Activated naive CD8-positive, alpha-beta T cell (primary cell): ENCODE data around the gene CTBP1.
"Not testable (repeated sequence)": the region's sequence is repeated elsewhere in the genome, so short reads cannot be mapped to it uniquely, and the experiment has no call there.

Source experiments
- H3K27ac Mint-ChIP-seq: one replicate; pipeline ENCODE4 v1.8.0; 2021; ENCODE audit warnings: mixed read lengths
- H3K27me3 Mint-ChIP-seq: one replicate; pipeline ENCODE4 v1.8.0; 2021; ENCODE audit warnings: mixed read lengths
- H3K36me3 Mint-ChIP-seq: one replicate; pipeline ENCODE4 v1.8.0; 2021; ENCODE audit warnings: mixed read lengths
- H3K4me1 Mint-ChIP-seq: one replicate; pipeline ENCODE4 v1.8.0; 2021; ENCODE audit warnings: low read depth, mixed read lengths
- H3K4me3 Mint-ChIP-seq: one replicate; pipeline ENCODE4 v1.8.0; 2021; ENCODE audit warnings: mild to moderate bottlenecking, mixed read lengths
- H3K9me3 Mint-ChIP-seq: one replicate; pipeline ENCODE4 v1.8.0; 2021; ENCODE audit warnings: low read depth, mixed read lengths

CTBP1 gene

GRCh38 chr4:1248245-1249147 is at the start of gene CTBP1:
CTBP1 (minus strand) TSS chr4:1249130; CDS start chr4:1241331, 7,799 bp downstream.
- no peaks in the 10 kb centered on the region for H3K9me3 Mint-ChIP-seq
- H3K27ac Mint-ChIP-seq: peak within 1 kb of the TSS; percentile 96
- H3K27me3 Mint-ChIP-seq: no peaks in the 10 kb centered on the region
- peaks cover 63% of the 10 kb centered on the region for H3K4me1 Mint-ChIP-seq
- peak within 1 kb of the TSS; percentile 90 for H3K4me3 Mint-ChIP-seq
- H3K36me3 Mint-ChIP-seq: no peaks in the 10 kb centered on the region

DNA sequence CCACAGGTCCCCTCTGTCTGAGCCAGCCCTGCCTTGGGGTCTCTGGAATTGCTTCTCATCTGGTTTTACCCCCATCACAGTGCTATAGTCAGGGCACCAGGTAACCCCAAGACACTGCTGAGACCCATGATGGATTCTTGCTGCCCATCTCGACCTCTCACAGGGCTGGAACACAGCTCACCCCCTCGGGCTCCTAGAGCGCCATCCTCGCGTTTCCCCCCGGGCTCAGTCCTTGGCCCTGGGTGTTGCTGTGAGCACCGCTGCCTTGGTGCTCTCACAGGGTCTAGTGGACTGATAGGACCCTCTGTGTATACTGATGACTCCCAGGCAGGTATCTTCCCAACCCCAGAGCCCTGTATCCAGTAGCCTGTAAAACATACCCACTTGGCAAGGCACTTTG is 49.5 kb upstream of the CTBP1 start:
- Mint-ChIP-seq H3K4me1 (peaks cover 49% of the 10 kb centered on the region), H3K36me3 (no peaks in the 10 kb centered on the region), H3K27me3 (no peaks in the 10 kb centered on the region), H3K27ac (no peak overlapping the region), H3K9me3 (no peaks in the 10 kb centered on the region), H3K4me3 (no peak overlapping the region)

DNA sequence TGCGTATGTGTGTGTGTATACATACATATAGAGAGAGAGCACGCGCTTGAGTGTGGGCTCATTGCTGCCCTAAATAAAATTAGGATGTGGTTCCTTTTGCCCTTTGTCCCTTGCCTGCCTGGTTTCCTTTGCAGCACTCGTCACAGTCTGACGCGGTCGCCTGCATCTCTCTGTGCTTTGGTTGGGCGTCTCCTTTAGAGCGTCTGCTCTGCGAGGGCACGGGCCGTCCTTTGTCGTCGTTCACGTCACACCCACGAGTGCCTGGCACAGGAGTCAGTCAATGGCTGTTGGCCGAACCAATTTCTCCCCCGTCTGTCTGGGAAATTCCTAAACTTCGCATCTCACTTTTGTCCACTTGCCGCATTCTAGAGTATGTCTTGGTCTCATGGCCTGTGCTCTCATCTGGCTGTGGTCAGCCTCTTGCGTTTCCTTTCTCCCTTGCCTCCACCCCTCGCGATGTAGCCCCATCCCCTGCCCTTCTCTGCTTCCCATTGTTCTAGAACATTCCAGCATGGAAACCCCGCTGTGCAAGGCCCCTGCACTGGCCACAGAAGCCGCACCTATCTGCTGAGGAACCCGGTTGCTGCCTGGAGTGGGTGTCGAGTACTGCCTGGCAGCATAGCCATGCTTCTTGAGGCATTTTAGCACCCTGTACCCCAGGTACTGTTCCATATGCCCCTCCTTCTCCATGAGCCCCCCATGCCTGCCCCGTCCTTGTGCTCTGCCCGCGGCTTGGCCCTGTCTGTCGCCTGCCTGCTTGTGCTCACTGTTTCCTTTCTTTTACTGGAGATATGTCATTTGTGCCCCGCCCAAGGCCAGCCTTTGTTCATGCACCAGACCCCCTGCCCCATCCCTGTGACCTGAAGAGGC is 48.8 kb upstream of the CTBP1 start:
- H3K9me3 Mint-ChIP-seq: no peaks in the 10 kb centered on the region
- no peaks in the 10 kb centered on the region for H3K36me3 Mint-ChIP-seq
- no peak overlapping the region for H3K4me3 Mint-ChIP-seq
- no peaks in the 10 kb centered on the region for H3K27me3 Mint-ChIP-seq
- H3K4me1 Mint-ChIP-seq: peaks cover 50% of the 10 kb centered on the region
- H3K27ac Mint-ChIP-seq: no peak overlapping the region

- Mint-ChIP-seq H3K9me3 (no peaks in the 10 kb centered on the region), H3K4me1 (peaks cover 55% of the 10 kb centered on the region), H3K27me3 (no peaks in the 10 kb centered on the region), H3K27ac (peak overlapping the region; percentile 61), H3K4me3 (no peak overlapping the region), H3K36me3 (no peaks in the 10 kb centered on the region)
These were observed 48.1 kb upstream of the CTBP1 start for GRCh38 chr4:1297023-1297395.

GRCh38 chr4:1296324-1297022 is 47.5 kb upstream of the CTBP1 start:
- peak overlapping the region; percentile 61 for H3K27ac Mint-ChIP-seq
- no peaks in the 10 kb centered on the region for H3K9me3 Mint-ChIP-seq
- no peaks in the 10 kb centered on the region for H3K27me3 Mint-ChIP-seq
- peaks cover 57% of the 10 kb centered on the region for H3K4me1 Mint-ChIP-seq
- H3K4me3 Mint-ChIP-seq: no peak overlapping the region
- no peaks in the 10 kb centered on the region for H3K36me3 Mint-ChIP-seq

- H3K27ac Mint-ChIP-seq: no peak overlapping the region
- H3K9me3 Mint-ChIP-seq: no peaks in the 10 kb centered on the region
- H3K4me3 Mint-ChIP-seq: no peak overlapping the region
- no peaks in the 10 kb centered on the region for H3K36me3 Mint-ChIP-seq
- H3K4me1 Mint-ChIP-seq: peaks cover 61% of the 10 kb centered on the region
- no peaks in the 10 kb centered on the region for H3K27me3 Mint-ChIP-seq
These were observed 46.6 kb upstream of the CTBP1 start for GRCh38 chr4:1295405-1296055.

DNA sequence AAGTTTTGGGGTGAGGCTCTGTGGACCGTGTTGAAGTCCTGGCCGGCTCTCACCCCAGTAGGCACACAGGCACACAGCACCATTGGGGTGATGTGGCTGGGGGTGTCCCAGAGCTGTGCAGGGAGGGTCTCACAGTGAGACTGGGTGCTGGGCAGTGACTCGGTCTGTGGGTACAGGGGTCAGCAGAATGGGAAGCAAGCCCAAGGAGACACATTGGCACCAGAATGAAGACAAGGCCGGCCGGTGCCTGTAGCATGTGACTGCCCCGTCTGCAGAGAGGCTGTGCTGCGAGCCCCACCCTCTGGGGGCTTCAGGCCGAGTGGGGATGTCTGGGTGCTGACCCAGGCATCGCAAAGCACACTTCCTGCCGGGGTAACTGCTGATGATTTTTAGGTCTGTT is 46.0 kb upstream of the CTBP1 start:
- Mint-ChIP-seq H3K9me3 (no peaks in the 10 kb centered on the region), H3K4me1 (peaks cover 63% of the 10 kb centered on the region), H3K36me3 (no peaks in the 10 kb centered on the region), H3K27me3 (no peaks in the 10 kb centered on the region), H3K27ac (no peak overlapping the region), H3K4me3 (no peak overlapping the region)

DNA sequence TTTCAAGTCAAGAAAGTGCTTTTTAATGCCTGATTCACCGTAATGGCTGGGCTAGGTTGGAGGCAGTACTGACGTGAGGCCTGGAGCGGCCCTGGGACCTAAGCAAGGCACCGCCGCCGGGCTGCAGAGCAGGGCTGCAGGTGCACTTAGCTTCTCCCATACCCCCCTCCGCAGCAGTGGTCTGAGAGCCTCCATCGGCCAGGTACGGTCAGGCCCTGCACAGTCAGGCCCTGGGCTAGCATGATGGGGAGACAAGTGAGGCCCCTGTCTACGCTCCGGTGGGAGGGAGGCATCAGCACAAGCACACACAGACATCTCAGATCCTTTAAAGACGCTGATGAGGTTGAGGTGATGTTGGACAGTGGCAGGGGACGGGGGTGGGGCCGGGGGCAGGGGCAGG is 45.5 kb upstream of the CTBP1 start:
- no peaks in the 10 kb centered on the region for H3K27me3 Mint-ChIP-seq
- no peak overlapping the region for H3K4me3 Mint-ChIP-seq
- peaks cover 60% of the 10 kb centered on the region for H3K4me1 Mint-ChIP-seq
- H3K36me3 Mint-ChIP-seq: no peaks in the 10 kb centered on the region
- H3K27ac Mint-ChIP-seq: no peak overlapping the region
- no peaks in the 10 kb centered on the region for H3K9me3 Mint-ChIP-seq

- Mint-ChIP-seq H3K4me3 (peak overlapping the region; percentile 14), H3K27ac (no peak overlapping the region), H3K9me3 (no peaks in the 10 kb centered on the region), H3K27me3 (no peaks in the 10 kb centered on the region), H3K4me1 (peaks cover 56% of the 10 kb centered on the region), H3K36me3 (no peaks in the 10 kb centered on the region)
These were observed 45.1 kb upstream of the CTBP1 start for GRCh38 chr4:1293991-1294390.

- Mint-ChIP-seq H3K27ac (no peak overlapping the region), H3K9me3 (no peaks in the 10 kb centered on the region), H3K27me3 (no peaks in the 10 kb centered on the region), H3K4me1 (peaks cover 60% of the 10 kb centered on the region), H3K36me3 (no peaks in the 10 kb centered on the region), H3K4me3 (peak overlapping the region; percentile 14)
These were observed 44.6 kb upstream of the CTBP1 start for GRCh38 chr4:1293531-1293941.

DNA sequence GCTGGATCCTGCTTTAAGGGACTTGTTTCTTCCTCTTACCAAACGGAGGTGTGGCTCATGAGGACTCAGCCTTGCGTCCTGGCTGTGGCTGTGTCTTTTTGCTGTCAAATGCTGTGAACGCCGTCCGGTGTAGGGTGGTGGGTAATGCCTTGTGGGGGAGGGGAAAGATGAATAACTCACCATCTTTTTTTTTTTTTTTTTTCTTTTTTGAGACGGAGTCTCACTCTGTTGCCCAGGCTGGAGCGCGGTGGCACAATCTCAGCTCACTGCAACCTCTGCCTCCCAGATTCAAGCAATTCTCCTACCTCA is 43.7 kb upstream of the CTBP1 start:
- Mint-ChIP-seq H3K4me3 (peak overlapping the region; percentile 25), H3K4me1 (peaks cover 58% of the 10 kb centered on the region)
- H3K27ac Mint-ChIP-seq, H3K27me3 Mint-ChIP-seq, H3K36me3 Mint-ChIP-seq, H3K9me3 Mint-ChIP-seq: not testable (repeated sequence)

DNA sequence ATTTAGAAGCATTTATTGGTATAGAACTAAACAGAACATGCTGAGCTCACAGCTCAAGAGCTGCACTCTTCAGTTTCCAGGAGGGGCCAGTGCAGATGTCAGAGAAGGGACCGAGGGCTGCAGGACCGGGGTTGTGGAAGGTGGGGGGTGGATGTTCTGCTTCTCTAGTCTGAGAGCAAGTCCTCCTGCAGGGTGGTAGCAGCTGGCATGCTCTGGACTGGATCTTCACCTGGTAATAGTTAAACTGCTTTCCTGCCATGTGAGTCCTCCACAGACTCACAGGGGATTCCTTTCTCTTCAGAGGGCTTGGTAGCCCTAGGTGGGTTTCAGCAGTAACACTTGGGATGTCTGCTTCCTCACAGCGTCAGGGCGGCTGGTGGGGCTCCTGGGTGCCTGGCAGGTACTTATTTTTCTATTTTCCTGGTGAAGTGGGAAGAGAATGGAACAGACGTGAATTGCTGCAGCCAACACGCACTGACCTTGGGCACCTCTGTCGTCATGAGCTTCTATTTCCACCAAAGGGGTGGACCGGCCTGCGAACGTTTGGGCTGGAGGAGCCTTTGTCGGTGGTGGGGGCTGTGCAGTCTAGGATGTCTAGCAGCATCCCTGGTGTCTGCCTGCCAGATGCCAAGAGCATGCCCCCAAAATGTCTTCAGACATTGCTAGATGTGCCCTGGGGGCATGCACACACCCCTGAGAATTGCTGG is 43.2 kb upstream of the CTBP1 start:
- peak overlapping the region; percentile 88 for H3K27ac Mint-ChIP-seq
- no peaks in the 10 kb centered on the region for H3K36me3 Mint-ChIP-seq
- peaks cover 55% of the 10 kb centered on the region for H3K4me1 Mint-ChIP-seq
- peak overlapping the region; percentile 96 for H3K4me3 Mint-ChIP-seq
- no peaks in the 10 kb centered on the region for H3K9me3 Mint-ChIP-seq
- H3K27me3 Mint-ChIP-seq: no peaks in the 10 kb centered on the region

- Mint-ChIP-seq H3K27me3 (no peaks in the 10 kb centered on the region), H3K9me3 (no peaks in the 10 kb centered on the region), H3K4me1 (peaks cover 48% of the 10 kb centered on the region)
These were observed 42.2 kb upstream of the CTBP1 start for GRCh38 chr4:1291091-1291490.

More at GRCh38 chr4:1291091-1291490, 42.2 kb upstream of the CTBP1 start:
- Mint-ChIP-seq H3K36me3 (no peaks in the 10 kb centered on the region), H3K27ac (peak overlapping the region; percentile 88), H3K4me3 (peak overlapping the region; percentile 96)
